ENCODE results near the gene TOPBP1.

GRCh38 chr3:133606342-133606741 lies 55.4 kb downstream of the TOPBP1 start:
- TF ChIP-seq, protein P1, sequence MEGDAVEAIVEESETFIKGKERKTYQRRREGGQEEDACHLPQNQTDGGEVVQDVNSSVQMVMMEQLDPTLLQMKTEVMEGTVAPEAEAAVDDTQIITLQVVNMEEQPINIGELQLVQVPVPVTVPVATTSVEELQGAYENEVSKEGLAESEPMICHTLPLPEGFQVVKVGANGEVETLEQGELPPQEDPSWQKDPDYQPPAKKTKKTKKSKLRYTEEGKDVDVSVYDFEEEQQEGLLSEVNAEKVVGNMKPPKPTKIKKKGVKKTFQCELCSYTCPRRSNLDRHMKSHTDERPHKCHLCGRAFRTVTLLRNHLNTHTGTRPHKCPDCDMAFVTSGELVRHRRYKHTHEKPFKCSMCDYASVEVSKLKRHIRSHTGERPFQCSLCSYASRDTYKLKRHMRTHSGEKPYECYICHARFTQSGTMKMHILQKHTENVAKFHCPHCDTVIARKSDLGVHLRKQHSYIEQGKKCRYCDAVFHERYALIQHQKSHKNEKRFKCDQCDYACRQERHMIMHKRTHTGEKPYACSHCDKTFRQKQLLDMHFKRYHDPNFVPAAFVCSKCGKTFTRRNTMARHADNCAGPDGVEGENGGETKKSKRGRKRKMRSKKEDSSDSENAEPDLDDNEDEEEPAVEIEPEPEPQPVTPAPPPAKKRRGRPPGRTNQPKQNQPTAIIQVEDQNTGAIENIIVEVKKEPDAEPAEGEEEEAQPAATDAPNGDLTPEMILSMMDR (IDR thresholded peaks at IDR 0.05), result no peak
- TF ChIP-seq POLR2A (IDR thresholded peaks at IDR 0.05) (no peak), EP300 (IDR thresholded peaks at IDR 0.05) (no peak), POLR2AphosphoS5 (IDR thresholded peaks at IDR 0.05) (no peak)
